ENCODE data around the gene REX1BD.

REX1BD gene

GRCh38 chr19:18606281-18607225 is 18.0 kb downstream of the REX1BD start, which contains the start of gene CRLF1:
TSS of gene CRLF1 (minus strand) at chr19:18606799. CDS start at chr19:18606656, 143 bp downstream.
- H3K4me3 ChIP-seq (ENCODE audit: low read length), result no peak within 1 kb of the TSS
- H3F3A ChIP-seq (ENCODE audit: control insufficient read depth, insufficient read depth), result no peaks in the 10 kb centered on the region
- H3K36me3 ChIP-seq (ENCODE audit: control insufficient read depth, low read length), result no peaks in the 10 kb centered on the region
- TF ChIP-seq, protein P1, sequence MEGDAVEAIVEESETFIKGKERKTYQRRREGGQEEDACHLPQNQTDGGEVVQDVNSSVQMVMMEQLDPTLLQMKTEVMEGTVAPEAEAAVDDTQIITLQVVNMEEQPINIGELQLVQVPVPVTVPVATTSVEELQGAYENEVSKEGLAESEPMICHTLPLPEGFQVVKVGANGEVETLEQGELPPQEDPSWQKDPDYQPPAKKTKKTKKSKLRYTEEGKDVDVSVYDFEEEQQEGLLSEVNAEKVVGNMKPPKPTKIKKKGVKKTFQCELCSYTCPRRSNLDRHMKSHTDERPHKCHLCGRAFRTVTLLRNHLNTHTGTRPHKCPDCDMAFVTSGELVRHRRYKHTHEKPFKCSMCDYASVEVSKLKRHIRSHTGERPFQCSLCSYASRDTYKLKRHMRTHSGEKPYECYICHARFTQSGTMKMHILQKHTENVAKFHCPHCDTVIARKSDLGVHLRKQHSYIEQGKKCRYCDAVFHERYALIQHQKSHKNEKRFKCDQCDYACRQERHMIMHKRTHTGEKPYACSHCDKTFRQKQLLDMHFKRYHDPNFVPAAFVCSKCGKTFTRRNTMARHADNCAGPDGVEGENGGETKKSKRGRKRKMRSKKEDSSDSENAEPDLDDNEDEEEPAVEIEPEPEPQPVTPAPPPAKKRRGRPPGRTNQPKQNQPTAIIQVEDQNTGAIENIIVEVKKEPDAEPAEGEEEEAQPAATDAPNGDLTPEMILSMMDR (IDR thresholded peaks at IDR 0.05; ENCODE audit: low read depth, low read length, poor library complexity, severe bottlenecking), result no peak
- TF ChIP-seq EZH2phosphoT487 (IDR thresholded peaks at IDR 0.05; ENCODE audit: borderline replicate concordance, low read length), result peak; percentile 69; the same call in 1 of the 2 replicates
- no peaks in the 10 kb centered on the region for H4K20me1 ChIP-seq (ENCODE audit: control insufficient read depth, insufficient read depth, low read depth, low read length)
- no peaks in the 10 kb centered on the region for H3K9me2 ChIP-seq (replicated peaks; ENCODE audit: control insufficient read depth, low read length)
- no peak within 1 kb of the TSS for H3K4me2 ChIP-seq (ENCODE audit: low read length)
- H3K79me2 ChIP-seq (ENCODE audit: control insufficient read depth, low read length), result no peaks in the 10 kb centered on the region
- peaks cover 6% of the 10 kb centered on the region; the same call in 1 of the 2 replicates for H3K4me1 ChIP-seq (ENCODE audit: control insufficient read depth, low read length)
- H3K9me3 ChIP-seq (ENCODE audit: control insufficient read depth, insufficient read depth, low read length), result no peaks in the 10 kb centered on the region
- H3K27ac ChIP-seq (ENCODE audit: low read depth, low read length), result no peak within 1 kb of the TSS
- peaks cover 84% of the 10 kb centered on the region for H3K27me3 ChIP-seq (ENCODE audit: control insufficient read depth, low read length)

GRCh38 chr19:18607226-18608101 is 18.9 kb downstream of the REX1BD start:
- Histone ChIP-seq H3K9me2 (replicated peaks; ENCODE audit: control insufficient read depth, low read length) (no peaks in the 10 kb centered on the region), H3K9me3 (ENCODE audit: control insufficient read depth, insufficient read depth, low read length) (no peaks in the 10 kb centered on the region), H3K36me3 (ENCODE audit: control insufficient read depth, low read length) (no peaks in the 10 kb centered on the region), H4K20me1 (ENCODE audit: control insufficient read depth, insufficient read depth, low read depth, low read length) (no peaks in the 10 kb centered on the region), H3K4me1 (ENCODE audit: control insufficient read depth, low read length) (peaks cover 15% of the 10 kb centered on the region), H3K79me2 (ENCODE audit: control insufficient read depth, low read length) (no peaks in the 10 kb centered on the region), H3K4me3 (ENCODE audit: low read length) (no peak overlapping the region), H3K27me3 (ENCODE audit: control insufficient read depth, low read length) (peaks cover 87% of the 10 kb centered on the region), H3K4me2 (ENCODE audit: low read length) (no peak overlapping the region), H3F3A (ENCODE audit: control insufficient read depth, insufficient read depth) (no peaks in the 10 kb centered on the region), H3K27ac (ENCODE audit: low read depth, low read length) (no peak overlapping the region)
- peak; percentile 93; the same call in 1 of the 2 replicates for TF ChIP-seq EZH2phosphoT487 (IDR thresholded peaks at IDR 0.05; ENCODE audit: borderline replicate concordance, low read length)
- TF ChIP-seq, protein P1 (IDR thresholded peaks at IDR 0.05; ENCODE audit: low read depth, low read length, poor library complexity, severe bottlenecking), result no peak

DNA sequence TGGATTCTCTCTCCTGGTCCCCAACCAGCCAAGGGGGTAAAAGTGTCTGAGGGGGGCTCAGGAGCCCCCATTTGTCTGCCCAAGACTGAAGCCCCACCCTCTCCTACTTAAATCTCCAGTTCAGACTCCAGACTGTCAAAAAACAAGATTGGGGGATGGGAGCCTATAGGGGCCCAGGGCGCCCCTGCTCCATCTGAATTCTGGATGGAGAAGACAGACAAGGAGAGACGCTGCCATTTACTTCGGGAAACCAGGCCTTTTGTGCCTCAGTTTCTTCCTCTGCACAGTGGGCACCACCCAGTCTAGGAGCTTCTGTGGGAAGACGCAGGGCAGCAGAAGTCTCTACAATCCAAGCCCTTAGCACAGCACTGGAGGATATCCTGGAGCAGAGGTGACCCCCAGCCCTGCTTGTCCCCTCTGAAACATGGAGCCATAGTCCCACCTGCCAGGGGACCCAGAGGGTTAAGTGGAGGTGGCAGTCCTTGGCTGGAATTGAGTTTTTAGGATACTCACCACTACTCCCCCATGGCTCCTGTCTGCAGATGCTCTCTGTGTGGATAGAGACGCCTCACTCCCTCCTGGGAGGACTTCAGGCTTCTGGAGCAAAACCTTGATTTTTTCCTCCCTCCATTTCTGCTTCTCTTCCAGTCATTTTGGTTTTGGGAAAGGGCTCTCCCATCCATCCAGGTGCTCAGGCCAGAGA is 19.7 kb downstream of the REX1BD start:
- peaks cover 21% of the 10 kb centered on the region for H3K4me1 ChIP-seq (ENCODE audit: control insufficient read depth, low read length)
- no peaks in the 10 kb centered on the region for H3K79me2 ChIP-seq (ENCODE audit: control insufficient read depth, low read length)
- H4K20me1 ChIP-seq (ENCODE audit: control insufficient read depth, insufficient read depth, low read depth, low read length), result no peaks in the 10 kb centered on the region
- no peak for TF ChIP-seq EZH2phosphoT487 (IDR thresholded peaks at IDR 0.05; ENCODE audit: borderline replicate concordance, low read length)
- TF ChIP-seq, protein P1 (IDR thresholded peaks at IDR 0.05; ENCODE audit: low read depth, low read length, poor library complexity, severe bottlenecking), result no peak
- H3K36me3 ChIP-seq (ENCODE audit: control insufficient read depth, low read length), result no peaks in the 10 kb centered on the region
- H3K4me3 ChIP-seq (ENCODE audit: low read length), result no peak overlapping the region
- H3F3A ChIP-seq (ENCODE audit: control insufficient read depth, insufficient read depth), result no peaks in the 10 kb centered on the region
- no peak overlapping the region for H3K4me2 ChIP-seq (ENCODE audit: low read length)
- no peaks in the 10 kb centered on the region for H3K9me2 ChIP-seq (replicated peaks; ENCODE audit: control insufficient read depth, low read length)
- no peaks in the 10 kb centered on the region for H3K9me3 ChIP-seq (ENCODE audit: control insufficient read depth, insufficient read depth, low read length)
- no peak overlapping the region for H3K27ac ChIP-seq (ENCODE audit: low read depth, low read length)
- peaks cover 90% of the 10 kb centered on the region for H3K27me3 ChIP-seq (ENCODE audit: control insufficient read depth, low read length)
